Iris pigment epithelial cell (primary cell): ENCODE measurements around the gene ZSWIM5.
"Not testable (repeated sequence)": the region's sequence is repeated elsewhere in the genome, so short reads cannot be mapped to it uniquely, and the experiment has no call there.

Source experiments
- DNase-seq: peaks from one replicate; pipeline ENCODE4 v3.0.0-alpha.2; 2011; ENCODE audit warnings: low read depth

The ZSWIM5 gene

DNA sequence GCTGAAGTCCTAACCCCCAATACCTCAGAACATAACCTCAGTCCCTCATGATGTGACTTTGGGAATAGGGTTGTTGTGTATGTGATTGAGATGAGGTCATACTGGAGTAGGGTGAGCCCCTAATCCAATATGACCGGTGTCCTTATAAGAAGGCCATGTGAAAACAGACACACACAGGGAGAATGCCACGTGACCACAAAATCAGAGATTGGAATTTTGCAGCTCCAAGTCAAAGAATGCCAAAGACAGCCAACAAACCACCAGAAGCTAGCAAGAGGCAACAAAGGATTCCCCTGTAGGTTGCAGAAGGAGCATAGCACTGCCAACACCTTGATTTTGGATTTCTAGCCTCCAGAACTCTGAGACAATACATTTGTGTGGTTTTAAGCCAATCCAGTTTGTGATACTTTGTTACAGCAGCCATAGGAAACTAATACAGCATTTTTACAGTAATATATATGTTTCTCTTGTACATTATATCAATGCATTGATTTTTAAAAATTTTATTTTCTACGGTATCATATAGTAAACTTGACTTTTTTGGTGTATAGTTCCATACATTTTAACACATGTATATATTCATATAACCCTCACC lies 5.4 kb downstream of the ZSWIM5 start:
- peak; percentile 29 for DNase-seq

DNA sequence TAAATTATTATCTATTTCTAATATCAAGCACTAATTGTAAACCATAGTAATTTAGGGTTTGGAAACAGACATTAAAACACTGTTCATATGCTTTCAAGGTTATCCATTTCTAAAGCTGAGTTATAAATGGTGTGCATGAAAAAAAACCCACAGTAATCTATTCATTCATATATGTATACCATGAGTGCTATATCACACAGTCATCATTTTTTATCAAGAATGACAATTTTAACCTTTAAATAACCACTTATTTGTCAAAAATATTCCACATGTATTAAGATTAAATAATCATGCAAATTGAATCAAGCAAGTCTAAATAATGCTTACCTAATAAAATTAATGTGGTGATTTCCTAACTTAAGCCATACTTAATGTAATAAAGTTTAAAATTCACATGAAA lies 6.0 kb downstream of the ZSWIM5 start:
- DNase-seq: no peak

DNA sequence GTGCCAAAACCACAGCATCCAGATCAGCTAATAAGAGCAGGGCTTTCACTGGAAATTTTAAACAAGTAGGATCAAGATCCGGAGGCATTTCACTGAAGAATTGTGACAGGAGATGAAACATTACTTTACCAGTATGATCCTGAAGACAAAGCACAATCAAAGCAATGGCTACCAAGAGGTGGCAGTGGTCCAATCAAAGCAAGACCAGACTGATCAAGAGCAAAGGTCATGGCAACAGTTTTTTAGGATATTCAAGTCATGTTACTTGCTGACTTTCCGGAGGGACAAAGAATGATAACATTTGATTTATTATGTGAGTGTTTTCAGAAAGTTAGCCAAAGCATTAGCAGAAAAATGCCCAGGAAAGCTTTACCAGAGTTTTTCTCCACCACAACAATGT lies 8.2 kb downstream of the ZSWIM5 start:
- no peak for DNase-seq

DNA sequence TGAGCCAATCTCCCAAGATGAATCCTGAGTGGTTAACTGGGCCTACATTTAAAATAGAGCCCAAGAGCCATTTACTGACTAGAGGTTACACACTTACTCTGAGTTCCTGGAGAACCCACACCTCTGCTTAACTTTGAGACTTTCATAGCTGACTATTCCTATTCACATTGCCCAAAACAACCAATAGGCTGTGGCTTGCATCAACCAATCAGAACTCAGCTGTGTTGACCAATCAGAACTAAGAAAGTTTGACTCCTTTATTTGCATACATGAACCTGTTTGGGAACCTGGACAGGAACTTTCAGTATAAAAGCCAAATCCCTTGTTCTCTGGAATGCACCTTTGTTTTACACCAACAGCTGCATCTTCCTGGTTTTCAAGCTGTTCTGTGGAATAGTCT lies 9.5 kb downstream of the ZSWIM5 start:
- no peak for DNase-seq

DNA sequence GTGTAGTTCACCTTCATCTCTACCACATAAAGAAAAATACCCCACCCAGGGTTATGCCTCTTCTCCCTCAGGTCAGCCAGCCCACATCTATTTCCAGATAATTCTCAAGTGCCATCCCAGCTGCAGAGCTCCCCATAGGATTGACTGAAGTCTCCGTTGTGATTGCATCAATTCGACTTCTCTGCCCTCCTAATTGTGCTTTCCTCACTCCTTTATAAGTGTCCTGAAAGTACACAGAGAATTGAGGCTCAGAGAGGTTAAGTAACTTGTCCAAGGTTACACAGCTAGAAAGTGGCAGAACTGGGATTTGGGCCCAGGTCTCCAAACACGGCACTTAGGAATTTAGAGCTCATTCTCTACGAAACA lies 15.0 kb downstream of the ZSWIM5 start:
- no peak for DNase-seq

DNA sequence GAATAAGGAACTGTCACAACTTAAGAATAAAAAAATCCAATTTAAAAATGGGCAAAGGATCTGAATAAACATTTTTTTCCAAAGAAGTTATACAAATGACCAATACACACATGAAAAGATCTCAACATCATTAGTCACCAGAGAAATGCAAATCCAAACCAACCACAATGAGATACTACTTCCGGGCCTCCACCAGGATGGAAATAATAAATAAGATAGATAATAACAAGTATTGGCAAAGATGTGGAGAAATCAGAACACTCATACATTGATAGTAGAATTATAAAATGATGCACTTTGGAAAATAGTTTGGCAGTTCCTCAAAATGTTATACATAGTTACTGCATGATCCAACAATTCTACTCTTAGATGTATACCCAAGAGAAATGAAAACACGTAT lies 18.7 kb downstream of the ZSWIM5 start:
- peak; percentile 71 for DNase-seq

DNA sequence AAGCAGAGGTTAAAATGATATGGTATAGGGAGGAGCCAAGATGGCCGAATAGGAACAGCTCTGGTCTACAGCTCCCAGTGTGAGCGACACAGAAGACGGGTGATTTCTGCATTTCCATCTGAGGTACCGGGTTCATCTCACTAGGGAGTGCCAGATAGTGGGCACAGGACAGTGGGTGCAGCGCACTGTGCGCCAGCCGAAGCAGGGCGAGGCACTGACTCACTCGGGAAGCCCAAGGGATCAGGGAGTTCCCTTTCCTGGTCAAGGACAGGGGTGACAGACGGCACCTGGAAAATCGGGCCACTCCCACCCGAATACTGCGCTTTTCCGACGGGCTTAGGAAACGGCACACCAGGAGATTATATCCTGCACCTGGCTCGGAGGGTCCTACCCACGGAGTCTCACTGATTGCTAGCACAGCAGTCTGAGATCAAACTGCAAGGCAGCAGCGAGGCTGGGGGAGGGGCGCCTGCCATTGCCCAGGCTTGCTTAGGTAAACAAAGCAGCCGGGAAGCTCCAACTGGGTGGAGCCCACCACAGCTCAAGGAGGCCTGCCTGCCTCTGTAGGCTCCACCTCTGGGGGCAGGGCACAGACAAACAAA lies 26.4 kb downstream of the ZSWIM5 start:
- DNase-seq: not testable (repeated sequence)

DNA sequence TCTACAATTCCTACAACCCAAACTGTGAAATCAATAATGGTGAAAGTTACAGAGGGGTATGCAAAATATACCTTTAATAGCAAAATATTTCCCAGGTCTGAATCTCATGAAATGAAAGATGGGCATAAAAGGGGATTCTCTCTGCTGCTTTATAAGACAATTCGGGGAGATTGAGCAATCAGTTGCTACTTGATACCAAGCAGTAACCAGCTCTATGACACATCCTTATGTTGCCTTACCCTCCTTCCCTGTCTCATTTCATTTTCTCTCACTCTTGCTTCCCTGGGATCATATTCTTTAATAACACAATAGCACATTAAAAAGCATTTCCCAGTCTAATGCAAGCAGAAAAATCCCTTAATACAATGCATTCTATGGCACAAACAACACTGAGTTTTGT lies 29.0 kb downstream of the ZSWIM5 start:
- DNase-seq: peak; percentile 77

DNA sequence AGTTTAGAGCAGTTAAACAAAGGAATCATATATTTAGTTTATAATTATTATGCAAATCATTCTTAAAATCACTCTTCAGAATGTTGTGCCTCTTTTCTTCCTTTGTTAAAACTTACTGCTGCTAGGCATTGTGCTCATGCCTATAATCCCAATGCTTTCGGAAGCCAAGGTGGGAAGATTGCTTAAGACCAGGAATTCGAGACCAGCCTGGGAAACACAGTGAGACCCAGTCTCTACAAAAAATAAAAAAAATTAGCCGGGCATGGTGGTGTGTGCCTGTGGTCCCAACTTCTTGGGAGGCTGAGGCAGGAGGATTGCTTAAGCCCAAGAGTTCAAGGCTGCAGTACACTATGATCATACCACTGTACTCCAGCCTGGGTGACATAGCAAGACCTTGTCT lies 33.6 kb downstream of the ZSWIM5 start:
- DNase-seq: no peak

DNA sequence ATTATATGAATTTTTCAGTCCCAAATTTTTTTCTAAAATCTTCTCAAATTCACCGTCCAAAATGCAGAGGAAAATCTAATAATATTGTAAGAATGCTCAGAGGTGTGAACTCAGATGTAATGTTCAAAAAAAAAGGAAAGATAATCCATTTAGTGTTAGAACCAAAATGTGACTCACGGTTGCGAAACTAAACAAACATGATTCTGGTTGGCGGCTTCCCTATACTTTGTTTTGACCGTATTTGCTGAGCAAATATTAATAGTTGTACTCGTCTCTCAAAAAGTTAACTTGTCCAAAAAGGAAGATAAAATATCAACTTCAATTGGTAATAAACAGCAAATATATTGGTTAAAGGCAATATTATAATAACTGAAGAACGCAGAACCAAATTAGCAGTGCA lies 34.4 kb downstream of the ZSWIM5 start:
- peak; percentile 61 for DNase-seq

DNA sequence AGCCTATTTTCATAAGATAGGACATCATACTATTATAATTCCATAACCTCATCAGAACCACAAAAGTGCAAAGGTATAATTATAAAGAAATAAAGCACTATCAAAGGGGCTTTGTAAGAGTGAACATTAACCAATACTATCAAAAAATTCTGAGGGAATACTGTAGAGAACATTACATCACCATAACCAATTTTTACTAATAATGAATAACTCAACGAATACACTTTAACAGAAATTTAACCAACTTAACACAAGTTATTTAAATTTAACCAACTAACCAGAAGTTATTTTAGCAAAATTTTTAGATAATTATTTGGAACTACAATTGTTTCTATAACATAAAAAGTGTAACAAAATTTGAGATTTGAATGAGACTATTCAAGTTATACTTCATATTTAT lies 34.8 kb downstream of the ZSWIM5 start:
- no peak for DNase-seq

DNA sequence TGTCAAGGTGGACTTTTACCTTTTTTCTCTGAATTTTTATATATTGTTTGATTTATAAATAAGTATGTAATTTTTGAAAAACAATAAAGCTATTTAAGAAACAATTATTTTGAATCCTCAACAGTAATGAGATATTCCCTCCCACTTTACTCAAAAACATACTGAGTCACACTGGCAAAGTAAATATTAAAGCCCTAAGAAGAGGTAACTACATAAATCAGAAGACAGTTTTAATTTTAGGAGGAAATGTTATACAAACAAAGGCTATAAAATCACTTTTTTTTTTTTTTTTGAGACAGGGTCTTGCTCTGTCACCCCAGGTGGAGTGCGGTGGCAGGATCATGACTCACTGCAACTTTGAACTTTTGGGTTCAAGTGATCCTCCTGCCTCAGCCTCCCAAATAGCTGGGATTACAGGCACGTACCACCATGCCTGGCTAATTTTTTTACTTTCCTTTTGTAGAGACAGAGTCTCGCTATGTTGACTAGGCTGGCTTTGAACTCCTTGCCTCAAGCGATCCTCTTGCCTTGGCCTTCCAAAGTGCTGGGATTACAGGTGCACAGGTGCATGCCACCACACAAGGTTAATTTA lies 36.2 kb downstream of the ZSWIM5 start:
- no peak for DNase-seq

DNA sequence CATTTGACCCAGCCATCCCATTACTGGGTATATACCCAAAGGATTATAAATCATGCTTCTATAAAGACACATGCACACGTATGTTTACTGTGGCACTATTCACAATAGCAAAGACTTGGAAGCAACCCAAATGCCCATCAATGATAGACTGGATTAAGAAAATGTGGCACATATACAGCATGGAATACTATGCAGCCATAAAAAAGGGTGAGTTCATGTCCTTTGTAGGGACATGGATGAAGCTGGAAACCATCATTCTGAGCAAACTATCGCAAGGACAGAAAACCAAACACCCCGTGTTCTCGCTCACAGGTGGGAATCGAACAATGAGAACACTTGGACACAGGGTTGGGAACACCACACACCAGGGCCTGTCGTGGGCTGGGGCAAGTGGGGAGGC lies 38.5 kb downstream of the ZSWIM5 start:
- DNase-seq: not testable (repeated sequence)

DNA sequence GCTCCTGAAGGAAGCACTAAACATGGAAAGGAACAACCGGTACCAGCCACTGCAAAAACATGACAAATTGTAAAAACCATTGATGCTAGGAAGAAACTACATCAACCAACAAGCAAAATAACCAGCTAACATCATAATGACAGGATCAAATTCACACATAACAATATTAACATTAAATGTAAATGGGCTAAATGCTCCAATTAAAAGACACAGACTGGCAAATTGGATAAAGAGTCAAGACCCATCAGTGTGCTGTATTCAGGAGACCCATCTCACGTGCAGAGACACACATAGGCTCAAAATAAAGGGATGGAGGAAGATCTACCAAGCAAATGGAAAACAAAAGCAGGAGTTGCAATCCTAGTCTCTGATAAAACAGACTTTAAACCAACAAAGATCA lies 42.1 kb downstream of the ZSWIM5 start:
- DNase-seq: not testable (repeated sequence)

DNA sequence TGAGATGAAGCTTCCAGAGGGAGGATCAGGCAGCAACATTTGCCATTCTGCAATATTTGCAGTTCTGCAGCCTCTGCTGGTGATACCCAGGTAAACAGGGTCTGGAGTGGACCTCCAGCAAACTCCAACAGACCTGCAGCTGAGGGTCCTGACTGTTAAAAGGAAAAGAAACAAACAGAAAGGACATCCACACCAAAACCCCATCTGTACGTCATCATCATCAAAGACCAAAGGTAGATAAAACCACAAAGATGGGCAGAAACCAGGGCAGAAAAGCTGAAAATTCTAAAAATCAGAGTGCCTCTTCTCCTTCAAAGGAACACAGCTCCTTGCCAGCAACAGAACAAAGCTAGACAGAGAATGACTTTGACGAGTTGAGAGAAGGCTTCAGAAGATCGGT lies 43.3 kb downstream of the ZSWIM5 start:
- not testable (repeated sequence) for DNase-seq

DNA sequence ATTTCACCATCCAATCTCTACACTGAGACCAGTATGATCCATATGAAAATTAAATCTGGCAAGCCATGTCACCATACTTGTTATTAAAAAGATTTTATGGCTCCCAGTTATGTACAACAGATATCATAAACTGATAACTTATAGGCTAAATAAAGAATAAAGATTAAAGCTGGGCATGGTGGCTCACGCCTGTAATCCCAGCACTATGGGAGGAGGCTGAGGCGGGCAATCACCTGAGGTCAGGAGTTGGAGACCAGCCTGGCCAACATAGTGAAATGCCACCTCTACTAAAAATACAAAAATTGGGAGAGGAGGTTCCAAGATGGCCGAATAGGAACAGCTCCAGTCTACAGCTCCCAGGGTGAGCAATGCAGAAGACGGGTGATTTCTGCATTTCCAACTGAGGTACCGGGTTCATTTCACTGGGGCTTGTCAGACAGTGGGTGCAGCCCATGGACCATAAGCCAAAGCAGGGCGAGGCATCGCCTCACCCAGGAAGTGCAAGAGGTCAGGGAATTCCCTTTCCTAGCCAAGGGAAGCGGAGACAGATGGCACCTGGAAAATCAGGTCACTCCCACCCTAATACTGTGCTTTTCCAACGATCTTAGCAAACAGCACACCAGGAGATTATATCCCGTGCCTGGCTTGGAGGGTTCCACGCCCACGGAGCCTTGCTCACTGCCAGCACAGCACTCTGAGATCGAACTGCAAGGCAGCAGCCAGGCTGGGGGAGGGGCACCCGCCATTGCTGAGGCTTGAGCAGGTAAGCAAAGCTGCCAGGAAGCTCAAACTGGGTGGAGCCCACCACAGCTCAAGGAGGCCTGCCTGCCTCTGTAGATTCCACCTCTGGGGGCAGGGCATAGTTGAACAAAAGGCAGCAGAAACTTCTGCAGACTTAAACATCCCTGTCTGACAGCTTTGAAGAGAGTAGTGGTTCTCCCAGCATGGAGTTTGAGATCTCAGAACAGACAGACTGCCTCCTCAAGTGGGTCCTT lies 44.1 kb downstream of the ZSWIM5 start:
- DNase-seq: not testable (repeated sequence)

DNA sequence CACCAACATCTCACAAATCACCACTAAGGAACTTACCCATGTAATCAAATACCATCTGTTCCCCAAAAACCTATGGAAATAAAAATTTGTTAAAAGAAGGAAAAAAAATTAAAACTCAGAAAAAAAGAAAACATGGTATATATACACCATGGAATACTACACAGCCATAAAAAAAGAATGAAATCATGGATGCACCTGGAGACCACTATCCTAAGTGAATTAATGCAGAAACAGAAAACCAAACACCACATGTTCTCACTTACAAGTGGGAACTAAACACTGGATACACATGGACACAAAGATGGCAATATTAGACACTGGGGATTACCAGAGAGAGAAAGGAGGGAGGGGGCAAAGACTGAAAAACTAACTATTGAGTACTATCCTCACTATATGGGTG lies 50.4 kb downstream of the ZSWIM5 start:
- DNase-seq: no peak

DNA sequence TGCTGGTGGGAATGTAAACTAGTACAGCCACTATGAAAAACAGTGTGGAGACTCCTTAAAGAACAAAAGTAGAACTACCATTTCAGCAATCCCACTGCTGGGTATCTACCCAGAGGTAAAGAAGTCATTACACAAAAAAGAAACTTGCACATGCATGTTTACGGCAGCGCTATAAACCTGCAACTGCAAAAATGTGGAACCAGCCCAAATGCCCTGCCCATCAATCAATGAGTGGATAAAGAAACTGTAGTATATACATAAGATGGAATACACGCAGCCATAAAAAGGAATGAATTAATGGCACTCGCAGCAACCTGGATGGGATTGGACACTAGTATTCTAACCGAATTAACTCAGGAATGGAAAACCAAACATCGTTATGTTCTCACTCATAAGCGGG lies 51.0 kb downstream of the ZSWIM5 start:
- DNase-seq: no peak

DNA sequence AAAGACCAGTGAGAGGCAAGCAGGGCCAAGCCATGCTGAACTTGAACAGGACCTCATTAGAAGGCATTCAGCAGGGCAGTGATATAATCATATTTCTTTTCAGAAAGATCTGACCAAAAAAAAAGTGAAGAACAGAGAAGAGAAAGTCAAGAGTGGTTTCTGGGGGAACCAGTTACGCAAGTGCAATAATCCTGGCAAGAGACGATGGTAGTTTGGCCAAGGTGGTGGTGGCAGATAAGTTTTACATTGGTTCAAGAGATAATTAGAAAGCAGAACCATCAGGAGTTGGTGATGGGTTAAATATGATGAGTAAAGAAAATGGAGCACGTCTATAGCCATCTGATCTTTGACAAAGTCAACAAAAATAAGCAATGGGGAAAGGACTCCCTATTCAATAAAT lies 54.3 kb downstream of the ZSWIM5 start:
- no peak for DNase-seq

DNA sequence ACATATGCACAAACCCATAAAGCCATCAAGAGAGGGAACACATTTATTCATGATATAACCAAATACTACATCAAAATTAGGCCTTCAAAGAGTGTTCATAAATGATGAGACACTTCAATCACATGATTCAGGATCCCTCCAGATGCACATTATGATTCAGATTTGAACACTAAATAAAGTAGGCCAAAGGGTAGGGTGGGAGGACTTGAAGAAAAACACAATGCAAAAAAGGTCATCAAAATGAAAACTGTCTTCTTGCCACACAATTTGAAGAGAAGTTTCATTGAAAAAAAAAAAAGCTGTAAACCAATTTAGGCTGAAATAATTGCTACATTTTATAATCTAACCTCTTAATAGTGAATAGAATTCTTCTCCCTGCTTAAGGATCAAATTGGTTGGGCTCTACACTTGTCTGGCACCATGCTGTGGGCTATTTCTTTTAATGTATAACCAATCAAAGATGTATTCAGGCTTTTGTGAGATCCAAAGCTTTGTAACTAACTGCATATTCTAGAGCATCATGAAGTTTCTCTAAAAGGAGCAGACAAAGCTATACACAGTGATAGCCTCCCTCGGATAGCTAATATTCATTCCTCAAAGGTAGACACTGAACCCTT lies 58.1 kb downstream of the ZSWIM5 start:
- DNase-seq: peak; percentile 2

DNA sequence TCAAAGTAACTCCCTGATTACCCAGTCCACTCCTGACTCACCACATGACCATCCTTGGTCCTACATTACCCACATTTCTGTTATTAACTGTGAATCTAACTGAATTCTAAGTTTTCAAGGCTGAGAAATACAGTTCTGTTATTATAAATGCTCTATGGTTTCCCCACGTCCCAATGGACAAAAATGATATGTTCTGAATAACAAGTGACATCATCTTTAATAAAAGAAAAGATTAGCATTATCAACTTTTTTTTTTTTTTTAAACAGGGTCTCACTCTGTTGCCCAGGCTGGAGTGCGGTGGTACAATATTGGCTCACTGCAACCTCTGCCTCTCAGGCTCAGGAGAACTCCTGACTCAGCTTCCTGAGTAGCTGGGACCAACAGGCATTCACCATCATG lies 59.6 kb downstream of the ZSWIM5 start:
- DNase-seq: peak; percentile 10

DNA sequence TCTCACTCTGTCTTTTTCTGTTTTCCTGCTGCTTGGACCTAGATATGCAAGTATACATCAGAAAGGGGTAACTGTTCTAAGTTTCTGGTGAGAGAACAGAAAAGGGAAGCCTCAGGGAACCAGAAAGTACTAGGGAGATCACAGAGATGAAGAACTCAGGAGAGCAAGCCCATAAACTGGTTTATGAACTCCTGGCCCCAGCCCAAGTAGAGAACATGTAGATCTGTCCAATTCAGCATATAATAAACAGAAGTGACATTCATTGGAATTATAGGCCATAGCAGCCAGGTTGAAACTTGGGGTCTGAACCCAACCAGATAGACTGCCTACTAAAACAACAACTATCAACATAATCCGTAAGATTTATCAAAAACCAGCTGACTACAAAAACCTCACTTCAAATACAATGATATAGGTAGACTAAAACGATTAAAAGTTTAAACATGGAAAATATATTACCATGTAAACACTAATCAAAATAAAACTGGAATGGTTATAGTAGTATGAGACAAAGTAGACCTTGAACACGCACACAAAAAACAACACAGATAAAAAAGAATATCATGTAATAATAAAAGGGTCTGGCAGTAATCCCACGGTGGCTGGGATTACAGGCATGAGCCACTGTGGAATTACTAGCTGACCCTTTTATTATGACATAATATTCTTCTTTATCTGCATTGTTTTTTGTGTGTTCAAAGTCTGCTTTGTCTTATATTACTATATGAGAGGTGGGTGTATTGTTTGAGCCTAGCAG lies 65.0 kb downstream of the ZSWIM5 start:
- no peak for DNase-seq
